ENCODE data around the gene DGKI.

The DGKI gene

DNA sequence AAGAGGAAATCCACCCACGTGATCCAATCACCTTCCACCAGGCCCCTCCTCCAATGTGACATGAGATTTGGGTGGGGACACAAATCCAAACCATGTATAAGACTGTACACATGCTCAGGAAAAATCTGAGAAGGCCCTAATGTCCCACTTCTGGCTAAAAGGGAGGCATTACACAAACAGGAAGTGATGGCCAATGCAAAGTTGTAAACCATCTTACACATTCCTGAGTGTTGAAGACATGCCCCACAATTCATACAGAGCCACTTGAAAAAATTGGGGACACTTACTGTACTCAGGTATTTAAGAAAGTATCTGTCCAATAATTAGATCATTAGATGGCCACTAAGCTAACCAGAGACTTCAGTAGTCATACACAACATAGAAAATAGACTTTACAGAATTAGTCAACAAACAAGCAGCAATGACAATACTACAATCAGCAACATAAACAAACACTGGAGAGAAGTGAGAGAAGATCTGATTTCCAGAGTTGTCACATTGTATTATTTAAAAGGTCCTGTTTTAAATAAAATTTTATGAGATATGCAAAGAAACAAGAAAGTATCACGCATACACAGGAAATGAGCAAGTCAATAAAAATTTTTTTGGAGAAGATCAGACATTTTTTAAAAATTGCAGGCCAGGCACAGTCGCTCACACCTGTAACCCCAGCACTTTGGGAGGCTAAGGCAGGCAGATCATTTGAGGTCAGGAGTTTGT lies 143.3 kb downstream of the DGKI start:
- TF ChIP-seq, protein P1, sequence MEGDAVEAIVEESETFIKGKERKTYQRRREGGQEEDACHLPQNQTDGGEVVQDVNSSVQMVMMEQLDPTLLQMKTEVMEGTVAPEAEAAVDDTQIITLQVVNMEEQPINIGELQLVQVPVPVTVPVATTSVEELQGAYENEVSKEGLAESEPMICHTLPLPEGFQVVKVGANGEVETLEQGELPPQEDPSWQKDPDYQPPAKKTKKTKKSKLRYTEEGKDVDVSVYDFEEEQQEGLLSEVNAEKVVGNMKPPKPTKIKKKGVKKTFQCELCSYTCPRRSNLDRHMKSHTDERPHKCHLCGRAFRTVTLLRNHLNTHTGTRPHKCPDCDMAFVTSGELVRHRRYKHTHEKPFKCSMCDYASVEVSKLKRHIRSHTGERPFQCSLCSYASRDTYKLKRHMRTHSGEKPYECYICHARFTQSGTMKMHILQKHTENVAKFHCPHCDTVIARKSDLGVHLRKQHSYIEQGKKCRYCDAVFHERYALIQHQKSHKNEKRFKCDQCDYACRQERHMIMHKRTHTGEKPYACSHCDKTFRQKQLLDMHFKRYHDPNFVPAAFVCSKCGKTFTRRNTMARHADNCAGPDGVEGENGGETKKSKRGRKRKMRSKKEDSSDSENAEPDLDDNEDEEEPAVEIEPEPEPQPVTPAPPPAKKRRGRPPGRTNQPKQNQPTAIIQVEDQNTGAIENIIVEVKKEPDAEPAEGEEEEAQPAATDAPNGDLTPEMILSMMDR (IDR thresholded peaks at IDR 0.05; ENCODE audit: control insufficient read depth, insufficient read depth, low read depth, low read length, missing control alignments): no peak
- H3K4me3 ChIP-seq (ENCODE audit: control insufficient read depth, low read depth, low read length): no peak overlapping the region
- no peak for DNase-seq (ENCODE audit: low read depth)

DNA sequence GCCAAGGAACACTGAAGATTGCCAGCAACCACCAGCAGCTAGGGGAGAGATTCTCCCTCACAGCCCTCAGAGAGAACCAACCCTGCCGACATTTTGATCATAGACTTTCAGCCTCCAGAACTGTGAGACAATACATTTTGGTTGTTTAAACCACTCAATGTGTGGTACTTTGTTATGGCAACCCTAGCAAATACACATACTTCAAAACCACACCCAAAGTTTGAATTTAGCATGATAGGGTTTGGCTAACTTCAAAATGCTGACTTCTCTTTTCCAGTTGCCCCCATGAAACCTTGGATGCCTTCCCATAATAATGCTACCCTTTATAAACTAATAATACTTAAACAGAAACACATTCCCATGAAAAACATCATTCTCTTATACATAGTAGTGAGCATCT lies 149.8 kb downstream of the DGKI start:
- H3K4me3 ChIP-seq (ENCODE audit: control insufficient read depth, low read depth, low read length): no peak overlapping the region
- no peak for DNase-seq (ENCODE audit: low read depth)
- TF ChIP-seq, protein P1 (IDR thresholded peaks at IDR 0.05; ENCODE audit: control insufficient read depth, insufficient read depth, low read depth, low read length, missing control alignments): no peak

DNA sequence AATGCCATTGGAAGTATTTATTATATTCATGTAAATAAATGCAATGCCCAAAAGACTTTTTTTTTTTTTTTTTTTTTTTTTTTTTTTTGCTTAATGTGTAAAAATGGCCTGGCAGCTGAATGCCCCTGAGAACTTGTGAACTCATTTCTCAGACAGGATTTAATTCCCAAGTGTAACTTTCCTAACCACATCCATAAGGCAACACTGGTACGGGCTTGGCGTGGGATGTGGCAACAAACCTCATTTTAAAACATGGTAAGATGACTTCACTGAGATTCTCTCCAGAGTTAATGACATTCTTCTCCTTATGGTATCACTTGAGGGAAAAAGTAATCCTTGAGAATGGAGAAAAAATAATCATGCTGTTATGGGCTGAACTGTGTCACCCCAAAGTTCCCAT lies 150.4 kb downstream of the DGKI start:
- TF ChIP-seq, protein P1 (IDR thresholded peaks at IDR 0.05; ENCODE audit: control insufficient read depth, insufficient read depth, low read depth, low read length, missing control alignments): no peak
- no peak overlapping the region for H3K4me3 ChIP-seq (ENCODE audit: control insufficient read depth, low read depth, low read length)
- DNase-seq (ENCODE audit: low read depth): no peak

DNA sequence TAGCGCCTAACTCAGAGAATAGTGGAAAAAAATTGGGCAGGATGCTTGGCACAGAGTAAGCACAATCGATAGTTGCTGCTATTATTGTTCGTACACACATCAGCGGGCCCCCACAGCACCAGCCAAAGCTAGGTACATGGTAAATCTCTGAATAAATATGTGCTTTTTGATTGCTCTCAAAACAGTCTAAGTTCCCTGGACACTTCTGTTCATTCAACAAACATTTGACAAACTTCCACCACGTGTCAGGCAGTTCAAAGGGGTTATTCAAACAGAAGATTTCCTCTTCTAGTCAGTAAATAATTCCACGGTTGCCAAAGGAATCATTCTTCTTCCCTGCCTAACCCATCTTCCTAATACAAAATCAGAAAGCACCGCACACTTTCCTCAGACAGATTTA lies 150.8 kb downstream of the DGKI start:
- TF ChIP-seq, protein P1 (IDR thresholded peaks at IDR 0.05; ENCODE audit: control insufficient read depth, insufficient read depth, low read depth, low read length, missing control alignments): no peak
- no peak for DNase-seq (ENCODE audit: low read depth)
- no peak overlapping the region for H3K4me3 ChIP-seq (ENCODE audit: control insufficient read depth, low read depth, low read length)

DNA sequence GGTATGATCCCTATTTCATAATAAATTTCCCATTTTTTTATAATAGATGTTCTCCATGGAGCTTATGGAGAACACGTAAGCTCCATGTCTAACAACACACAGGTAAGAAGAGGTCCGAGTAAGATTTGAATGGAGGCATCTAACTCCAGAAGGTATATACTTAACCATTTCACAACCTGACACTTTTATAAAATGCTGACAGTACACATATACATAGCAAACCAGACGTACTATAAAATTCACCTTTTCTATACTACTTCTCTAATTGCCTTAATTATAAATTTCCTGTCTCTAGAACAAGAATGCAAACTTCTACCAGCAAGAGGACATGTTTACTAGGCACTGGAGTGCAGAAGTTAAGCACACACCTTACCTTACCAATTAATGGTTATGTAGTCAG lies 151.3 kb downstream of the DGKI start:
- TF ChIP-seq, protein P1 (IDR thresholded peaks at IDR 0.05; ENCODE audit: control insufficient read depth, insufficient read depth, low read depth, low read length, missing control alignments): no peak
- DNase-seq (ENCODE audit: low read depth): no peak
- H3K4me3 ChIP-seq (ENCODE audit: control insufficient read depth, low read depth, low read length): no peak overlapping the region

DNA sequence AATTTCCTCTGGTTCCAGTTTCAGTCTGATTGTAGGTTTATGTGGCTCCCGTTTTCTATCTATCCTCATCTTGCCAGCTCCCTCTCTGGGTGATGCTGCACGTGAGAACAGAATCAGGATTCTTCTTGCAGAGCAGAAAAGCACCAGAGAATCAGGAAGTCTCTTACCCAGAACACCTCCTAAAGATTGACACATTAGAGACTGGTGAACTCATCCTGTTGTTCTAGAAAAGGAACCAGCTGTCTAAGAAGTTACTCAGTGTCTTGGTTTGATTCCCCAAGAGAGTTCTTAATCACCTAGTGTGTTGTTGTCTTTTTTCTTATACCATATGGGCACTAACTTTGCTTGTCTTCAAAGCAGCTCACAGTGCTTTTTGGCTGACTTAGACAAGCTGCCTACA lies 152.4 kb downstream of the DGKI start:
- no peak for DNase-seq (ENCODE audit: low read depth)
- TF ChIP-seq, protein P1 (IDR thresholded peaks at IDR 0.05; ENCODE audit: control insufficient read depth, insufficient read depth, low read depth, low read length, missing control alignments): no peak
- no peak overlapping the region for H3K4me3 ChIP-seq (ENCODE audit: control insufficient read depth, low read depth, low read length)

All from AG09309 (cell line).